Bronchial epithelial cell (primary cell): ENCODE results near the gene SLC17A4. TPM values are rescaled to one million over a fixed set of nuclear protein-coding genes. Genes with fewer than 3 reads are reported as not detected.

Experiments used
- DNase-seq: peaks from one replicate; pipeline ENCODE4 v3.0.0-alpha.2; 2010; ENCODE audit warnings: low read depth
- FAIRE-seq: peaks from 2 replicates; lab custom pipeline; 2011; peaks lifted over from hg19 to GRCh38; lab: Jason Lieb, UNC
- H3K27me3 ChIP-seq: 2 replicates; pipeline ENCODE4 v1.5.1; 2011; ENCODE audit warnings: low read length; ENCODE audit not compliant: control insufficient read depth, insufficient read depth
- H3K36me3 ChIP-seq: 2 replicates; pipeline ENCODE4 v1.5.1; 2011; ENCODE audit warnings: low read length; ENCODE audit not compliant: control insufficient read depth, insufficient read depth
- H3K4me3 ChIP-seq: 2 replicates; pipeline ENCODE4 v1.5.1; 2011; ENCODE audit warnings: mild to moderate bottlenecking, low read depth, low read length, control low read depth
- total RNA-seq: library from RNA; depleted of rRNA; stranded (reverse); fragments of >200 nt; gene quantifications from 2 replicates; pipeline ENCODE4 v1.2.1, GENCODE V29; 2014
- TF ChIP-seq, protein P1 (sequence below): IDR thresholded peaks from 2 replicates; pipeline ENCODE4 v1.5.1; 2011; ENCODE audit warnings: mild to moderate bottlenecking, moderate library complexity, low read length, control low read depth, inconsistent platforms; ENCODE audit not compliant: insufficient read depth, severe bottlenecking

Gene SLC17A4
- total RNA-seq, 1 donor from 2014 or later: not detected

GRCh38 chr6:25830458-25830857, 75.9 kb downstream of the SLC17A4 start:
- FAIRE-seq (no peak), DNase-seq (no peak)
- no peak overlapping the region for H3K4me3 ChIP-seq
- H3K36me3 ChIP-seq: no peaks in the 10 kb centered on the region
- TF ChIP-seq, protein P1, sequence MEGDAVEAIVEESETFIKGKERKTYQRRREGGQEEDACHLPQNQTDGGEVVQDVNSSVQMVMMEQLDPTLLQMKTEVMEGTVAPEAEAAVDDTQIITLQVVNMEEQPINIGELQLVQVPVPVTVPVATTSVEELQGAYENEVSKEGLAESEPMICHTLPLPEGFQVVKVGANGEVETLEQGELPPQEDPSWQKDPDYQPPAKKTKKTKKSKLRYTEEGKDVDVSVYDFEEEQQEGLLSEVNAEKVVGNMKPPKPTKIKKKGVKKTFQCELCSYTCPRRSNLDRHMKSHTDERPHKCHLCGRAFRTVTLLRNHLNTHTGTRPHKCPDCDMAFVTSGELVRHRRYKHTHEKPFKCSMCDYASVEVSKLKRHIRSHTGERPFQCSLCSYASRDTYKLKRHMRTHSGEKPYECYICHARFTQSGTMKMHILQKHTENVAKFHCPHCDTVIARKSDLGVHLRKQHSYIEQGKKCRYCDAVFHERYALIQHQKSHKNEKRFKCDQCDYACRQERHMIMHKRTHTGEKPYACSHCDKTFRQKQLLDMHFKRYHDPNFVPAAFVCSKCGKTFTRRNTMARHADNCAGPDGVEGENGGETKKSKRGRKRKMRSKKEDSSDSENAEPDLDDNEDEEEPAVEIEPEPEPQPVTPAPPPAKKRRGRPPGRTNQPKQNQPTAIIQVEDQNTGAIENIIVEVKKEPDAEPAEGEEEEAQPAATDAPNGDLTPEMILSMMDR: no peak
- no peaks in the 10 kb centered on the region for H3K27me3 ChIP-seq

Other genes with a start within 250 kb of the SLC17A4 start
- gene SCGN, start 102.5 kb upstream of the SLC17A4 start, total RNA-seq: not detected in 2 replicates
- gene SLC17A1, start 77.3 kb downstream of the SLC17A4 start, total RNA-seq: not detected in 2 replicates
- not detected in 2 replicates for gene SLC17A3, start 119.5 kb downstream of the SLC17A4 start, total RNA-seq
- not detected in 2 replicates for gene SLC17A2, start 175.9 kb downstream of the SLC17A4 start, total RNA-seq
- gene TRIM38, start 208.1 kb downstream of the SLC17A4 start, total RNA-seq: 2.9 and 4.2 TPM in 2 replicates